GM12874 (cell line): ENCODE measurements around the gene LBHD2.

Source experiments
- CTCF ChIP-seq: IDR thresholded peaks from 2 replicates; pipeline ENCODE4 v1.5.1; 2011; ENCODE audit warnings: low read depth, mild to moderate bottlenecking, control low read depth, low read length, moderate library complexity; ENCODE audit not compliant: insufficient read depth

LBHD2 gene

GRCh38 chr14:103056322-103057027, 27.5 kb upstream of the LBHD2 start:
- no peak for TF ChIP-seq CTCF

GRCh38 chr14:103057028-103057371, 27.0 kb upstream of the LBHD2 start:
- TF ChIP-seq CTCF: no peak

GRCh38 chr14:103057372-103058163, 26.4 kb upstream of the LBHD2 start, which contains the start of gene CDC42BPB:
Gene CDC42BPB, minus strand, starts transcription at chr14:103057549. Its CDS starts 376 bp downstream, at chr14:103057173.
- TF ChIP-seq CTCF: no peak

GRCh38 chr14:103058164-103059055, 25.6 kb upstream of the LBHD2 start:
- no peak for TF ChIP-seq CTCF

- TF ChIP-seq CTCF: no peak
Observed at GRCh38 chr14:103059556-103059955, 24.5 kb upstream of the LBHD2 start.

- TF ChIP-seq CTCF: no peak
Observed at GRCh38 chr14:103061482-103061976, 22.5 kb upstream of the LBHD2 start.

GRCh38 chr14:103064436-103064835, 19.6 kb upstream of the LBHD2 start:
- TF ChIP-seq CTCF: no peak
